HG03342 (cell line): Measurements from ENCODE around the gene CDYL.

Experiments used
- ATAC-seq: cut with Tn5 transposase; IDR thresholded peaks from one replicate; pipeline ENCODE4 v1.9.1; 2021; ENCODE audit warnings: mild to moderate bottlenecking, moderate library complexity; ENCODE audit not compliant: unreplicated experiment

The CDYL gene

DNA sequence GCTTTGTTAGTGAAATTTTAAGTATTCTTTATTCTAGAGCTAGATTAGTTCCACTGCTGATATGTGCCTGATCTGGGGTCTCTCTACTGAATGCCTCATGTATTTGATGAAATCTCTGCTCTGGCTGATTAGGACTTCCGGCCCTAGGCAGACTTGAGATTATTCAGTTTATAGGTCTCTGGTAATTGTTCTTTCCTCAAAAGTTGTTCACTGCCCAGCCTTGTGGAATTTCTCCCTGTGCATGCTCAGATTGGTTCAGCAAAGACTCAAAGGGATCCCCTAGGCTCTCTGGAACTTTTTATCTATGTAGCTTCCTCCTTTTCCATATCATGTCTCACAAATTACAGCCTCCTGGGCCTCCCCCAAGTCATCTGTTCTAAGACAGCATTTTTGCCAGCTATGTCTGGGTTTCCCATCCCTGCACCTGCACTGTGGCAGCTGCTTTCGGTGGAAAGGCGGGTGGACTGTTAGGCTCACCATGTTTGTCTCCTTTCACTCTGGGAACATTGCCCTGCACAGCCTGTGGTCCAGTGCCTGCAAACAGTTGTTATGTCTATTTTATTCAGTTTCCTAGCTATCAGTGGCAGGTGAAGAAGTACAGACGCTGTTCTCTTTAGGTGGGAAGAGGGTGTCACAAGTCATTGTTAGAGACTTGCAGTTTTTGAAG lies 154.0 kb downstream of the CDYL start:
- ATAC-seq, result no peak

- ATAC-seq, result no peak
Observed at GRCh38 chr6:4931530-4932227, 155.5 kb downstream of the CDYL start.

DNA sequence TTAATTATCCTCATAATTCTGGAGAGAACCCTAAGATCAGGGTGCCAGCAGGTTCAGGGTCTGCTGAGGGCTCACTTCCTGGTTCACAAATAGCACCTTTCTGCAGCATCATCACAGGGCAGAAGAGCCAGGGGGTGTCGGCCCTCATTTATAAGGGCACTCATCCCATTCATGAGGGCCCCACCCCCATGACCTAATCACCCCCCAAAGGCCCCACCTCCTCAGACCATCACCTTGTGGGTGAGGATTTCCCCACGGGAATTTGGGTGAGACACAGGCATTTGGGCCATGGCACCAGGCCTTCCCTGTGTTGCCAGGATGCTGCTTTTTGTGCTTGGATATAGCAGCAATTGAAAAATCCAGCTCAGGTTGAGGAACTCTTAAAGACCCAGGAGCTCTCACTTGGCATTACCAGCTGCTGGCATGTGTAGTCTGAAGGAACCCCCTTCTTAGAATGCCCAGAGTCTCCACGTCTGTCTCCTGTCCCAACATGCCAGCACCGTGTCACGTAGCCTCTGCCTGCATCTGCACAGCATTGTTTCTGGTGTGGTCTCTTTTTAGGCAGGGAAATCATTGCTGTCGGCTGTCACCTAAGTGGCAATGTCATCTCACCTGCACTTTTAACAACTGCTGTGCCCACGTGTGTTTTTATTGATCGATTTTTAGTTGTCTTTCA lies 156.2 kb downstream of the CDYL start:
- ATAC-seq, result no peak

- ATAC-seq, result no peak
Observed at GRCh38 chr6:4935486-4935885, 159.3 kb downstream of the CDYL start.

DNA sequence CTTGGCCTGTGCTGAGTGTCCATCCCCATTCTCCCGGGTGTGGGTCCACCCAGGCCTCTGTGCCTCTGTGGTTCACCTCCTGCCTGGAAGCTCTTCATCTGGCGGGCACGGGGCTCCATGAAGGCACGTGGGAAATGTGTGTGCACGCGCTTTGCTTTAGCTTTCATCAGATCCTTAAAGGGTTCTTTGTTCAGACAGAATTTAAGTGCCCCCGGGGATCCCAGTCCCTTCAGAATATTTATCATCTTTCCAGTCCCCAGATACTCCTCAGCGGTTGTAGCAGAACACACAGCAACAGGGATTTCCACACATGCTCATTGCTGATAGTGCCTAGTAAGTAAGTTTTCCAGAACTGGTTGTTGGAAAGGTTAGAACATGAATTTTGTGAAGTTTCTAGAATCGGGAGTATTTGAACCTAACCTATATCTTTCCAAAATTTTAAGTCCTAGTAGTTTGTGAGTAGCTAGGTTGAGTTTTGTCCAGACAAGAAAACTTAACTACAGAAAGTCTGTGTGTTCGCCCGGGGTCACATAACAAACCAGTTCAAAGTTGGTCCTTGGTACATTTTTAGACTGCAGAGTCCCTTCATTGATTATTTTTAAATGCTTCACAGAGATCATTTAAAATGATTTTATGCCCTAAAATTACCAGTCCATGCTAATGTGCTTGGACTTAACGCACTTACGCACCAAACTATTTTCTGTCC lies 159.9 kb downstream of the CDYL start:
- ATAC-seq, result no peak

DNA sequence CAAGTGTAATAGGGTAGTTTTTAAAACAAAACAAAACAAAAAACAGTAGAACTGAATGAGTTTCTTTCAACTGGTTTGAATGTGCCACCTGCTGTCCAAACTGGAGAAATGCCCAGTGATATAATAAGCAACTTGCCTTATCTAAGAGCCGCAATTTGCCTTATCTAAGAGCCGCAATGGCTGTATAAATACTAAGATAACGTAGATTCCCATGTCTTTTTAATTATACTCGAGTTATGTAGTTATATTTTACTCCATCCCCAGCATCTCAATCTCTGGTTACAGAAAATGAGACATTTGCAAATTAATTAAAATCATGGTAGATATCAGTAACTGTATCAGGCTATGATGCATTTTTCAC lies 160.5 kb downstream of the CDYL start:
- ATAC-seq, result no peak

GRCh38 chr6:4937414-4937813 lies 161.2 kb downstream of the CDYL start:
- no peak for ATAC-seq

DNA sequence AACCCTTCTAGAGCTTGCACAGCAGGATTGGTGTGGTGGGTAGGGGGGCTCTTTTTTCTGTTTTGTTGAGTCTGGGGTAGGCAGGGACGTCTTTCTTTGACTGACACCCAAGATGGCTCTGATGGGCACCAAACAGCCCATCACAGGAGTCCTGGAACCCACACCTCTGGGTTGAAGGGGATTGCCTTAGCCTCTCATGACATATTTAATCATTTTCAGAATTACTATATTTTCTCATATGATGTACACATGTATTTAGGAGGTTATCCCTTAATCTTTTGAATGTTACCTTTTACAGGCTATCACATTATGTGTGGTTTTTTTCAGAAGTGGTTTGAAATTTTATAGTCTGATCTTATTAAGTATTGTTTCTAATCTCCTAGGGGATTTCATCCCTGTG lies 163.0 kb downstream of the CDYL start:
- ATAC-seq, result no peak

DNA sequence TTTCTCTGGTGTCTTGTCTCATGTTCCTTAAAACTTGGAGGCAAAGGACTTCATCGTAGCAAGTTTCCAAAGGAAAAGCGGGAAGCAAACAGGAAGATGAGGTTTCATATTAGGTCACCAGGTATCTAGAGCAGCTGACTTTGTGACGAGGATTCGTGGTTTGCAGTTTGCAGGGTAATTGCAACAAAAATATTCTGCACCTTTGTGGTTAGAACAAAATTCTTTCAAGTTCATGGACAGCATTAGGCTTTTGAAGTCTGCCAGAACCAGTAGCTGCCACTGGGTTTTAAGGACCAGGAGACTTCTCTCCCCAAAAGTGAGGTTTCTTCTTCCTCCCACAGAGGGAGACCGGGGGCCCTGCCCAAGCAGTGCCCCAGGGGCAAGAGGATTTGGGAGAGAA lies 164.2 kb downstream of the CDYL start:
- no peak for ATAC-seq

DNA sequence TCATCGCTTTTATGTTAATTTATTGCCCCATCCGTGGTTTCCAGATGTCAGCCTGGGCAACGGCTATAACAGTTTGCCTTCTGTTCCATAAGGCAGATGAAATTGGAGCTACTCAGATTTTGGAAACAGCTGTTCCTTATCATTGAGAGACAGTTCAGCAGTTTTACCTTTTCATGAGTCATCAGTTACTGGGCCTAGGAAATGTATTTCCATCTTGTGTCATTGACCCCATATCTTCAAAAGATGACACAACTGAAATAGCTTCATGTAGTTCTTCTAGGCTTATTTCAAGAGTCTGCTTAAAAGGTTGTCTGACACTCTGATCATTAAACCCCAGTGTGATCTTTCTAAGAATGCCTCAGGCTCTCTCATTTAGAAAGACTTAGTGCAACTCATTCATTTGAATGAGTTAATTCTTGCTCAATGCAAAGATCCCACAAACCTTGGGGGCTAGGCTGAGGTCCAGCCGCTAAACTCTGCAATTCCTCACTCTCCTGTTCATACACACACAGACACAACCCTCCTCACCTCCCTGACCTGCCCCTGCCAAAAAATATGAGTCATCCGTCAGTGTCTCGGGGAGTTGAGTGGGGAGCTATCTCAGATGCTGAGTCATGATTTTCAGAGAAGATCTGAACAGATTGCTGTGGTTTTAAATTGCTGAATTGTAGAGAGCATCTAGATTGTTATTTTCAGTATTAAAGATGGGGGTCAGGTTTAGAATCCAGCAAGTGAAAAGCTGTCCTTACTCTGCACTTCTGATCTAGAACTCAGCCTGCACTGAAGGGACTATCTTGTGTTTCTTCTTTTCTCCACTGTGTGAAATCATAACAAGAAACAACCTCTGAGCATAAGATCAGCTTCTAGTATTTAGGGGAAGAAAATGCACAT lies 165.8 kb downstream of the CDYL start:
- ATAC-seq, result no peak

DNA sequence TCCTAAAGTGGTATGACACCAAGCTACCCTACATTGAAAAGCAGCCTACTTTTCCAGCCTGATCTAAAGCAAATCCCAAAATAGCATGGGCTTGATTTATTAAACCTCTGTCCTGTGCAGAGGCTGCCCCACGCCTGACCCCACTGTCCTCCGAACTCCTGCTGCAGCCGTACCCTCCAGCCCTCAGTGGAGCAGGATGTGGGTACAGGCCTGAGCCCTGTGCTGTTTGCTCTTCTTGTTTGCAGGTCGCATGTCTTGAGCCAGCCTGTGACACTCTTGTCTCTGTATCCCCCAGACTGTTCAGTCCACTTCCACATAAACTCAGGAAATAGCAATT lies 166.4 kb downstream of the CDYL start:
- ATAC-seq, result no peak

- ATAC-seq, result no peak
Observed at GRCh38 chr6:4943716-4944115, 167.5 kb downstream of the CDYL start.

DNA sequence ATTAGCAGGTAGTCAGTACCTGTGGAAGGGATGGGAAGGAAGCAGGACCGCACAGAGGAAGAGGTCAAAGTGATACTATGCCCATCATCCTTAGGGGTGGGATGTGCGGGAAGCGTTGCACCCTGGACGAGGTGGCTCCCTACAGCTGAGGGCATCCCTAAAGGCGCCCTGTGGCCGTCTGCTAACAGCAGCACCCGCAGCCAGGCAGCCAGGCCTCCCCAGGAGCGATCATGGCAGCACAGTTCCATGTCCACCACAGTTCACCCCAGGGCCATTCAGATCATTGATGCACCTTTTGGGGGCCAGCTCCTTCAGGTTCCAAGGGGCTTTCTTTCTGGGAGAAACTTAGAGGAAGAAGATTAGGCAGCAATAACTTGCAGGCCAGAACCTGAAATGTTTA lies 168.1 kb downstream of the CDYL start:
- no peak for ATAC-seq

GRCh38 chr6:4946521-4946920 lies 170.3 kb downstream of the CDYL start:
- no peak for ATAC-seq

DNA sequence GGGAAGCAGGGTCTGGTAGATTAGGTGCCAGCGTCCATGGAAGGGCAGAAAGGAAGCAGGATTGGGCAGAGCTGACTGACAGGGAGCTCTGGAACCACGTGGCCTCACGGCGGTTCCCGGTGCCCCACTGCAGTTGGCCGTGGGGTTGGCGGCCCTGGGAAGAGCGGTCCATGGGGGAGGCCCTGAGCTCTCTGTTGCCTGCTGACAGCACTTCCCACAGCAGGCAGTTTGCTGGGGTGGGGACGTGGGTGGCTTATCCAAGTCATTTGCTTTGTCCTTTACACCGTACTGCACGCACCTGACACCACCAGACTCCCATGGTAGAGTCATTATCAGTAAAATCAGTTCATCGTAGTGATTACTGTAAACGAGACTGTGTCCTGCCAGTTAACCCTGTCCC lies 171.5 kb downstream of the CDYL start:
- ATAC-seq, result no peak

DNA sequence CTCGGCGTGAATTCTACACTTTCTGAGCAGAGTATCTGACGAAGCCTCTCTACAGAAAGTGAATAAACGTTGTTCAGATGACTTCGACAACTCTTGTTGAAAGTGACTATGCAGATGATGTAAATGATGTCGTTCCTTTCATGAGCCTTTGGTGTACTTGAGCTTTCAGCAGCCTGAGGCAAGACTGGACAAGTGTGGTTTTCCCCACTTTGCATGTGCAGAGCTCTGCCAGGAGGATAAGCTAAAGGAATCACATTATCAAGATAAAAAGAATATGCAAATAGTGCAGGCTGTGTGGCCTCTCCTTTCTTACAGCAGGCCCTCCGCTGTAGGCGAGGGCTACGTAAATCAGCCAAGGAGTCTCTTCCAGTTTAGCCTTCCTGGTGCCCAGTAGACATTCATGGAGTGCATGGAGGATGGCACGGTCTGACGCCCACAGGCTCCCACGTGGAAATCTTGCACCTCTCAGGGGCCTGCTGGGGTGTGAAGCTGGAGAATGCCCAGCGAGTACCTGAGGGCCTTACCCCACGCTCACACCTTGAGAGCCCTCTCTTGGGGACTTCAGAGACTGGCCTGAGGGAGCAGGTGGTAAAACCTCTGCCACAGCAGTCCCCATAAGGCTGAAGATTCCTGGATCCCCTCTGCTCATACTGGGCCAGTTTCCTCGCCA lies 172.7 kb downstream of the CDYL start:
- no peak for ATAC-seq

- no peak for ATAC-seq
Observed at GRCh38 chr6:4950076-4950475, 173.9 kb downstream of the CDYL start.

- ATAC-seq, result no peak
Observed at GRCh38 chr6:4950836-4951533, 174.8 kb downstream of the CDYL start.

GRCh38 chr6:4953440-4953839 lies 177.2 kb downstream of the CDYL start:
- ATAC-seq, result no peak

- no peak for ATAC-seq
Observed at GRCh38 chr6:4956625-4957024, 180.4 kb downstream of the CDYL start.
